Measurements from ENCODE around the gene CSF2RB. TPM values are rescaled to one million over a fixed set of nuclear protein-coding genes. Genes with fewer than 3 reads are reported as not detected.
A peak's percentile ranks its signal among the peaks of the same experiment; 100 is the strongest.

Gene CSF2RB
- total RNA-seq, 1 donor from 2014 or later, result not detected

DNA sequence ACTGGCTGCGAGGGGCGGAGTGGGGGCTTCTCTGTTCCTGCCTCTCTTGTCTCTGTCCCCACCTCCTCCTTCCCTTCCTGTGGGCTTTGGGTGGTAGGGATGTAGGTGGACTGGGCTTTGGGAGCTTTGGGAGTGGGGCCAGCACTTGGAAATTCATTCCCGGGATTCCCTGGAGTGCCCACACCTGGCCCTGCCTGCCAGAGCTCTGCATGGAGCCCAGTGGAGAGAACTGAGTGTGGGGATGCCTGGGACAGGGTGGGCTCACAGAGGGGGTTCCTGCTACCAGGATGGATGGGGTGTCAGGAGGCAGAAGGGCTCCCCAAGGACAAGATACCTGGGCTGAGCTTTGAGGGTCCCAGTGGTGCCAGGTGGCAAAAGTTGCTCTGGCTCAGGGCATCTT lies 22.3 kb downstream of the CSF2RB start:
- no peak overlapping the region for H3K4me3 Mint-ChIP-seq
- H3K36me3 Mint-ChIP-seq (ENCODE audit: low read depth), result no peaks in the 10 kb centered on the region
- TF ChIP-seq, protein P1, sequence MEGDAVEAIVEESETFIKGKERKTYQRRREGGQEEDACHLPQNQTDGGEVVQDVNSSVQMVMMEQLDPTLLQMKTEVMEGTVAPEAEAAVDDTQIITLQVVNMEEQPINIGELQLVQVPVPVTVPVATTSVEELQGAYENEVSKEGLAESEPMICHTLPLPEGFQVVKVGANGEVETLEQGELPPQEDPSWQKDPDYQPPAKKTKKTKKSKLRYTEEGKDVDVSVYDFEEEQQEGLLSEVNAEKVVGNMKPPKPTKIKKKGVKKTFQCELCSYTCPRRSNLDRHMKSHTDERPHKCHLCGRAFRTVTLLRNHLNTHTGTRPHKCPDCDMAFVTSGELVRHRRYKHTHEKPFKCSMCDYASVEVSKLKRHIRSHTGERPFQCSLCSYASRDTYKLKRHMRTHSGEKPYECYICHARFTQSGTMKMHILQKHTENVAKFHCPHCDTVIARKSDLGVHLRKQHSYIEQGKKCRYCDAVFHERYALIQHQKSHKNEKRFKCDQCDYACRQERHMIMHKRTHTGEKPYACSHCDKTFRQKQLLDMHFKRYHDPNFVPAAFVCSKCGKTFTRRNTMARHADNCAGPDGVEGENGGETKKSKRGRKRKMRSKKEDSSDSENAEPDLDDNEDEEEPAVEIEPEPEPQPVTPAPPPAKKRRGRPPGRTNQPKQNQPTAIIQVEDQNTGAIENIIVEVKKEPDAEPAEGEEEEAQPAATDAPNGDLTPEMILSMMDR (conservative IDR thresholded peaks at IDR 0.05), result no peak
- no peak overlapping the region for H3K27ac Mint-ChIP-seq (ENCODE audit: unreplicated experiment)
- no peak for DNase-seq (ENCODE audit: low read depth, low spot score)
- H3K9me3 Mint-ChIP-seq, result no peaks in the 10 kb centered on the region
- H3K4me1 Mint-ChIP-seq, result peaks cover 10% of the 10 kb centered on the region
- H3K27me3 Mint-ChIP-seq (ENCODE audit: low read depth), result no peaks in the 10 kb centered on the region

DNA sequence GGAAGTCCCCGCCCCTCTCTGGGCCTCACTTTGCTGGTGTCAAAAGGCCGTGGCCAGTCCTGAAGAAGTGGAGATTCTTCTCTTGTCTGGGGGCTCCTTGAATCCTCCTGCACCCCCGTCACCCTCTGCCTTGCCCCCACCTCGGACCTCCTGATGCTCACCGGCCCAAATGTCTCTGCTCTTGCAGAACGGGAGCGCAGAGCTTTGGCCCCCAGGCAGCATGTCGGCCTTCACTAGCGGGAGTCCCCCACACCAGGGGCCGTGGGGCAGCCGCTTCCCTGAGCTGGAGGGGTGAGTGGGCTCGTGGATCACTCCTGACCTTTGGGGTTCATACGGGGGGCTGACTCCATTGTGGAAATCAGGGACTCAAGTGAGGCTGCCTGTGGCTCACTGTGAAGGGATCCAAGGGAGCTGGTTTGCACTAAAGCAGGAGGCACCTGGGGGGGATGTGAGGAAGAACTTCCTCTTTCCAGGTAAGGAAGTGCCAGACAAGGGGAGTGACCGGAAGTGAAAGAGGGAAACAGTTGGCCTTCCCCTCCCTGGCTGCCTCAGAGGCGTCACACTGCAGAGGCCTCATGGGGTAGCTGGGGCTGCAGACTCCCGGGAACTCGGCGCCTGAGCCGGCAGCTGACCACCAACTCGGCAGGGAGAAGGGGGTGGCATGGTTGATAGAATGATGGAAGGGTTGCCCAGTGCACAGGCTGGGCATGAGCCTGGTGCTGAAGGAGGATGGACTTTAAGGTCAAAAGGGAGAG lies 23.1 kb downstream of the CSF2RB start:
- TF ChIP-seq, protein P1 (conservative IDR thresholded peaks at IDR 0.05), result no peak
- H3K9me3 Mint-ChIP-seq, result no peaks in the 10 kb centered on the region
- no peak for DNase-seq (ENCODE audit: low read depth, low spot score)
- no peak overlapping the region for H3K4me3 Mint-ChIP-seq
- H3K27me3 Mint-ChIP-seq (ENCODE audit: low read depth), result no peaks in the 10 kb centered on the region
- H3K36me3 Mint-ChIP-seq (ENCODE audit: low read depth), result no peaks in the 10 kb centered on the region
- H3K27ac Mint-ChIP-seq (ENCODE audit: unreplicated experiment), result peak overlapping the region; percentile 12
- H3K4me1 Mint-ChIP-seq, result peaks cover 5% of the 10 kb centered on the region

DNA sequence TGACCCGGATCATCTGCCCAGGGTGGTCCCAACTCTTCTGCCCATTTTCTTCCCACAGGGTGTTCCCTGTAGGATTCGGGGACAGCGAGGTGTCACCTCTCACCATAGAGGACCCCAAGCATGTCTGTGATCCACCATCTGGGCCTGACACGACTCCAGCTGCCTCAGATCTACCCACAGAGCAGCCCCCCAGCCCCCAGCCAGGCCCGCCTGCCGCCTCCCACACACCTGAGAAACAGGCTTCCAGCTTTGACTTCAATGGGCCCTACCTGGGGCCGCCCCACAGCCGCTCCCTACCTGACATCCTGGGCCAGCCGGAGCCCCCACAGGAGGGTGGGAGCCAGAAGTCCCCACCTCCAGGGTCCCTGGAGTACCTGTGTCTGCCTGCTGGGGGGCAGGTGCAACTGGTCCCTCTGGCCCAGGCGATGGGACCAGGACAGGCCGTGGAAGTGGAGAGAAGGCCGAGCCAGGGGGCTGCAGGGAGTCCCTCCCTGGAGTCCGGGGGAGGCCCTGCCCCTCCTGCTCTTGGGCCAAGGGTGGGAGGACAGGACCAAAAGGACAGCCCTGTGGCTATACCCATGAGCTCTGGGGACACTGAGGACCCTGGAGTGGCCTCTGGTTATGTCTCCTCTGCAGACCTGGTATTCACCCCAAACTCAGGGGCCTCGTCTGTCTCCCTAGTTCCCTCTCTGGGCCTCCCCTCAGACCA lies 24.0 kb downstream of the CSF2RB start:
- Mint-ChIP-seq H3K9me3 (no peaks in the 10 kb centered on the region), H3K36me3 (ENCODE audit: low read depth) (no peaks in the 10 kb centered on the region), H3K4me3 (no peak overlapping the region), H3K4me1 (peaks cover 5% of the 10 kb centered on the region), H3K27me3 (ENCODE audit: low read depth) (no peaks in the 10 kb centered on the region), H3K27ac (ENCODE audit: unreplicated experiment) (no peak overlapping the region)
- TF ChIP-seq, protein P1 (conservative IDR thresholded peaks at IDR 0.05), result no peak
- no peak for DNase-seq (ENCODE audit: low read depth, low spot score)

DNA sequence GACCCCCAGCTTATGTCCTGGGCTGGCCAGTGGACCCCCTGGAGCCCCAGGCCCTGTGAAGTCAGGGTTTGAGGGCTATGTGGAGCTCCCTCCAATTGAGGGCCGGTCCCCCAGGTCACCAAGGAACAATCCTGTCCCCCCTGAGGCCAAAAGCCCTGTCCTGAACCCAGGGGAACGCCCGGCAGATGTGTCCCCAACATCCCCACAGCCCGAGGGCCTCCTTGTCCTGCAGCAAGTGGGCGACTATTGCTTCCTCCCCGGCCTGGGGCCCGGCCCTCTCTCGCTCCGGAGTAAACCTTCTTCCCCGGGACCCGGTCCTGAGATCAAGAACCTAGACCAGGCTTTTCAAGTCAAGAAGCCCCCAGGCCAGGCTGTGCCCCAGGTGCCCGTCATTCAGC lies 24.6 kb downstream of the CSF2RB start:
- no peaks in the 10 kb centered on the region for H3K27me3 Mint-ChIP-seq (ENCODE audit: low read depth)
- no peak for DNase-seq (ENCODE audit: low read depth, low spot score)
- no peak overlapping the region for H3K4me3 Mint-ChIP-seq
- TF ChIP-seq, protein P1 (conservative IDR thresholded peaks at IDR 0.05), result no peak
- H3K4me1 Mint-ChIP-seq, result peaks cover 5% of the 10 kb centered on the region
- H3K36me3 Mint-ChIP-seq (ENCODE audit: low read depth), result no peaks in the 10 kb centered on the region
- H3K27ac Mint-ChIP-seq (ENCODE audit: unreplicated experiment), result no peak overlapping the region
- no peaks in the 10 kb centered on the region for H3K9me3 Mint-ChIP-seq

DNA sequence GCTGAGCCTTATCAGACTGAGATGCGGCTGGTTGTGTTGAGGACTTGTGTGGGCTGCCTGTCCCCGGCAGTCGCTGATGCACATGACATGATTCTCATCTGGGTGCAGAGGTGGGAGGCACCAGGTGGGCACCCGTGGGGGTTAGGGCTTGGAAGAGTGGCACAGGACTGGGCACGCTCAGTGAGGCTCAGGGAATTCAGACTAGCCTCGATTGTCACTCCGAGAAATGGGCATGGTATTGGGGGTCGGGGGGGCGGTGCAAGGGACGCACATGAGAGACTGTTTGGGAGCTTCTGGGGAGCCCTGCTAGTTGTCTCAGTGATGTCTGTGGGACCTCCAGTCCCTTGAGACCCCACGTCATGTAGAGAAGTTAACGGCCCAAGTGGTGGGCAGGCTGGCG lies 25.5 kb downstream of the CSF2RB start:
- no peak for DNase-seq (ENCODE audit: low read depth, low spot score)
- H3K27me3 Mint-ChIP-seq (ENCODE audit: low read depth), result no peaks in the 10 kb centered on the region
- no peaks in the 10 kb centered on the region for H3K9me3 Mint-ChIP-seq
- no peaks in the 10 kb centered on the region for H3K36me3 Mint-ChIP-seq (ENCODE audit: low read depth)
- no peak overlapping the region for H3K4me3 Mint-ChIP-seq
- TF ChIP-seq, protein P1 (conservative IDR thresholded peaks at IDR 0.05), result no peak
- H3K4me1 Mint-ChIP-seq, result peaks cover 5% of the 10 kb centered on the region
- no peak overlapping the region for H3K27ac Mint-ChIP-seq (ENCODE audit: unreplicated experiment)

Measured in neural crest cell (in vitro differentiated cells).